Astrocyte (in vitro differentiated cells and primary cell): Measurements from ENCODE around the gene ZMIZ1.

Experiments
- EZH2 ChIP-seq: IDR thresholded peaks from 2 replicates; pipeline ENCODE4 v1.6.1; 2012; ENCODE audit warnings: mild to moderate bottlenecking, low read length, inconsistent platforms; ENCODE audit not compliant: insufficient read depth
- TF ChIP-seq, protein P1 (sequence below): IDR thresholded peaks from 2 replicates; pipeline ENCODE4 v1.5.1; 2011; ENCODE audit warnings: low read depth, mild to moderate bottlenecking, inconsistent platforms, low read length, moderate library complexity; ENCODE audit not compliant: insufficient read depth

- TF ChIP-seq, protein P1, sequence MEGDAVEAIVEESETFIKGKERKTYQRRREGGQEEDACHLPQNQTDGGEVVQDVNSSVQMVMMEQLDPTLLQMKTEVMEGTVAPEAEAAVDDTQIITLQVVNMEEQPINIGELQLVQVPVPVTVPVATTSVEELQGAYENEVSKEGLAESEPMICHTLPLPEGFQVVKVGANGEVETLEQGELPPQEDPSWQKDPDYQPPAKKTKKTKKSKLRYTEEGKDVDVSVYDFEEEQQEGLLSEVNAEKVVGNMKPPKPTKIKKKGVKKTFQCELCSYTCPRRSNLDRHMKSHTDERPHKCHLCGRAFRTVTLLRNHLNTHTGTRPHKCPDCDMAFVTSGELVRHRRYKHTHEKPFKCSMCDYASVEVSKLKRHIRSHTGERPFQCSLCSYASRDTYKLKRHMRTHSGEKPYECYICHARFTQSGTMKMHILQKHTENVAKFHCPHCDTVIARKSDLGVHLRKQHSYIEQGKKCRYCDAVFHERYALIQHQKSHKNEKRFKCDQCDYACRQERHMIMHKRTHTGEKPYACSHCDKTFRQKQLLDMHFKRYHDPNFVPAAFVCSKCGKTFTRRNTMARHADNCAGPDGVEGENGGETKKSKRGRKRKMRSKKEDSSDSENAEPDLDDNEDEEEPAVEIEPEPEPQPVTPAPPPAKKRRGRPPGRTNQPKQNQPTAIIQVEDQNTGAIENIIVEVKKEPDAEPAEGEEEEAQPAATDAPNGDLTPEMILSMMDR, result no peak
- no peak for TF ChIP-seq EZH2
Observed at GRCh38 chr10:79140855-79141254, 72.1 kb downstream of the ZMIZ1 start.
